Measurements from ENCODE around the gene FLOT2. TPM values are rescaled to one million over a fixed set of nuclear protein-coding genes. Genes with fewer than 3 reads are reported as not detected.

FLOT2 gene
- total and polyA plus RNA-seq, 2 donors (not counting 3 experiments of a cell fraction or from before 2014, with no cell fraction given) = 169 to 180 TPM

GRCh38 chr17:28910534-28910933 lies 13.0 kb upstream of the FLOT2 start:
- POLR2A ChIA-PET = no interaction called here
- no peak for FAIRE-seq
- Histone ChIP-seq H3K27ac (ENCODE audit: insufficient read depth, low read depth, low read length) (no peak overlapping the region), H3K36me3 (ENCODE audit: control insufficient read depth in 2 of 2, extremely low read depth in 1 of 2, insufficient read depth in 2 of 2, low read length in 2 of 2) (peaks cover 25 to 63% of the 10 kb centered on the region in 2 experiments), H3K4me1 (ENCODE audit: control insufficient read depth, extremely low read depth, insufficient read depth, low read length) (peaks cover 21% of the 10 kb centered on the region), H2AFZ (ENCODE audit: low read depth, low read length) (no peak overlapping the region), H3K9me3 (replicated peaks; ENCODE audit: control insufficient read depth, insufficient read depth, low read length) (no peaks in the 10 kb centered on the region), H3K9ac (replicated peaks; ENCODE audit: extremely low read depth, insufficient read depth, low read length) (no peak overlapping the region), H3K27me3 (ENCODE audit: control insufficient read depth in 2 of 2, insufficient read depth in 2 of 2, low read length in 2 of 2) (no peaks in the 10 kb centered on the region), H3K9me1 (replicated peaks; ENCODE audit: control insufficient read depth, extremely low read depth, insufficient read depth, low read length) (no peaks in the 10 kb centered on the region), H3K4me2 (ENCODE audit: insufficient read depth, low read length) (no peak overlapping the region), H3K4me3 (replicated peaks in 1 of 3; ENCODE audit: insufficient read depth in 1 of 3, low read depth in 1 of 3, low read length in 3 of 3) (no peak overlapping the region), H4K20me1 (replicated peaks; ENCODE audit: control insufficient read depth, extremely low read depth, insufficient read depth, low read length) (no peaks in the 10 kb centered on the region), H3K79me2 (ENCODE audit: control insufficient read depth, insufficient read depth, low read length) (no peaks in the 10 kb centered on the region)
- BruUV-seq (replicated peaks) = no TSS peak
- CTCF ChIA-PET = interaction anchor here (0.9 to 7.3 kb wide), 11 partner anchors 10 to 184 kb away, joined by 3 to 62 read pairs (median 3); partner anchors contain the start of gene PHF12
- intact Hi-C loops (cut with micrococcal nuclease) (no loop called here), dilution Hi-C loops (cut with MboI; ENCODE audit: extremely low pct_ligation_motif_present, low sequenced_read_pairs) (no loop called here)
- no peak for DNase-seq (ENCODE audit: low read depth, low spot score)
- TF ChIP-seq MYC (IDR thresholded peaks at IDR 0.05; ENCODE audit: low read depth, low read length) = no peak
- no peak for TF ChIP-seq CTCF (IDR thresholded peaks at IDR 0.05; ENCODE audit: extremely low read depth in 1 of 2, insufficient read depth in 1 of 2, low read depth in 1 of 2, low read length in 2 of 2)

GRCh38 chr17:28908640-28909167 lies 11.2 kb upstream of the FLOT2 start:
- no TSS peak for BruUV-seq (replicated peaks)
- peak; percentile 77 for FAIRE-seq
- TF ChIP-seq JUN (IDR thresholded peaks at IDR 0.05; ENCODE audit: borderline replicate concordance, insufficient read depth, insufficient read length, low read depth) (peak; percentile 64), FOS (IDR thresholded peaks at IDR 0.05; ENCODE audit: borderline replicate concordance, insufficient read depth, low read length) (peak; percentile 76), MAX (IDR thresholded peaks at IDR 0.05; ENCODE audit: insufficient read depth, insufficient read length) (no peak)
- Histone ChIP-seq H3K36me3 (ENCODE audit: control insufficient read depth in 2 of 2, extremely low read depth in 1 of 2, insufficient read depth in 2 of 2, low read length in 2 of 2) (peaks cover 19 to 54% of the 10 kb centered on the region in 2 experiments), H3K4me1 (ENCODE audit: control insufficient read depth, extremely low read depth, insufficient read depth, low read length) (peaks cover 21% of the 10 kb centered on the region), H3K4me2 (ENCODE audit: insufficient read depth, low read length) (no peak overlapping the region), H3K9me1 (replicated peaks; ENCODE audit: control insufficient read depth, extremely low read depth, insufficient read depth, low read length) (no peaks in the 10 kb centered on the region), H3K79me2 (ENCODE audit: control insufficient read depth, insufficient read depth, low read length) (no peaks in the 10 kb centered on the region), H3K9ac (replicated peaks; ENCODE audit: extremely low read depth, insufficient read depth, low read length) (no peak overlapping the region), H3K4me3 (replicated peaks in 1 of 3; ENCODE audit: insufficient read depth in 1 of 3, low read depth in 1 of 3, low read length in 3 of 3) (no peak overlapping the region), H3K27me3 (ENCODE audit: control insufficient read depth in 2 of 2, insufficient read depth in 2 of 2, low read length in 2 of 2) (no peaks in the 10 kb centered on the region), H3K27ac (ENCODE audit: insufficient read depth, low read depth, low read length) (peak overlapping the region; percentile 22), H3K9me3 (replicated peaks; ENCODE audit: control insufficient read depth, insufficient read depth, low read length) (no peaks in the 10 kb centered on the region), H4K20me1 (replicated peaks; ENCODE audit: control insufficient read depth, extremely low read depth, insufficient read depth, low read length) (no peaks in the 10 kb centered on the region), H2AFZ (ENCODE audit: low read depth, low read length) (no peak overlapping the region)
- ChIA-PET POLR2A (interaction anchor here (0.6 to 1.6 kb wide), 2 partner anchors 8 to 17 kb away, joined by 3 to 5 read pairs; no protein-coding TSS in a partner anchor), CTCF (interaction anchor here (0.9 to 7.3 kb wide), 10 partner anchors 8 to 182 kb away, joined by 3 to 62 read pairs (median 6); partner anchors contain the start of genes FAM222B, FLOT2 and TLCD1)
- dilution Hi-C loops (cut with MboI; ENCODE audit: extremely low pct_ligation_motif_present, low sequenced_read_pairs) (no loop called here), intact Hi-C loops (cut with micrococcal nuclease) (no loop called here)
- DNase-seq (ENCODE audit: low read depth, low spot score) = peak; percentile 83

All from endothelial cell of umbilical vein (primary cell).